GM18858 (cell line): Measurements from ENCODE around the gene TNFSF18.

ENCODE experiments used
- ATAC-seq: cut with Tn5 transposase; IDR thresholded peaks from one replicate; pipeline ENCODE4 v1.9.1; 2021; ENCODE audit not compliant: unreplicated experiment

Gene TNFSF18

GRCh38 chr1:173039626-173040025, 11.1 kb downstream of the TNFSF18 start:
- ATAC-seq, result no peak

GRCh38 chr1:173038875-173039554, 11.7 kb downstream of the TNFSF18 start:
- ATAC-seq, result peak; percentile 42

- ATAC-seq, result no peak
These were observed 26.2 kb downstream of the TNFSF18 start for GRCh38 chr1:173024543-173024942.

GRCh38 chr1:173023343-173023742, 27.4 kb downstream of the TNFSF18 start:
- ATAC-seq, result no peak

GRCh38 chr1:173020138-173020750, 30.5 kb downstream of the TNFSF18 start:
- peak; percentile 67 for ATAC-seq

- no peak for ATAC-seq
These were observed 32.9 kb downstream of the TNFSF18 start for GRCh38 chr1:173017792-173018191.

- no peak for ATAC-seq
These were observed 34.3 kb downstream of the TNFSF18 start for GRCh38 chr1:173016419-173016818.

GRCh38 chr1:173015629-173016028, 35.1 kb downstream of the TNFSF18 start:
- no peak for ATAC-seq

GRCh38 chr1:173014160-173014559, 36.6 kb downstream of the TNFSF18 start:
- ATAC-seq, result no peak

GRCh38 chr1:173012126-173012525, 38.6 kb downstream of the TNFSF18 start:
- ATAC-seq, result no peak

GRCh38 chr1:173009597-173009996, 41.1 kb downstream of the TNFSF18 start:
- no peak for ATAC-seq

GRCh38 chr1:173005196-173005864, 45.4 kb downstream of the TNFSF18 start:
- ATAC-seq, result no peak

- ATAC-seq, result no peak
These were observed 47.6 kb downstream of the TNFSF18 start for GRCh38 chr1:173002891-173003838.

- no peak for ATAC-seq
These were observed 51.4 kb downstream of the TNFSF18 start for GRCh38 chr1:172999349-172999748.

GRCh38 chr1:172997941-172998361, 52.8 kb downstream of the TNFSF18 start:
- no peak for ATAC-seq

GRCh38 chr1:172993640-172994039, 57.1 kb downstream of the TNFSF18 start:
- ATAC-seq, result no peak

GRCh38 chr1:172991674-172992400, 58.9 kb downstream of the TNFSF18 start:
- no peak for ATAC-seq

- ATAC-seq, result no peak
These were observed 60.0 kb downstream of the TNFSF18 start for GRCh38 chr1:172990598-172991215.
